ENCODE results near the gene LY6G5C.

Gene LY6G5C

DNA sequence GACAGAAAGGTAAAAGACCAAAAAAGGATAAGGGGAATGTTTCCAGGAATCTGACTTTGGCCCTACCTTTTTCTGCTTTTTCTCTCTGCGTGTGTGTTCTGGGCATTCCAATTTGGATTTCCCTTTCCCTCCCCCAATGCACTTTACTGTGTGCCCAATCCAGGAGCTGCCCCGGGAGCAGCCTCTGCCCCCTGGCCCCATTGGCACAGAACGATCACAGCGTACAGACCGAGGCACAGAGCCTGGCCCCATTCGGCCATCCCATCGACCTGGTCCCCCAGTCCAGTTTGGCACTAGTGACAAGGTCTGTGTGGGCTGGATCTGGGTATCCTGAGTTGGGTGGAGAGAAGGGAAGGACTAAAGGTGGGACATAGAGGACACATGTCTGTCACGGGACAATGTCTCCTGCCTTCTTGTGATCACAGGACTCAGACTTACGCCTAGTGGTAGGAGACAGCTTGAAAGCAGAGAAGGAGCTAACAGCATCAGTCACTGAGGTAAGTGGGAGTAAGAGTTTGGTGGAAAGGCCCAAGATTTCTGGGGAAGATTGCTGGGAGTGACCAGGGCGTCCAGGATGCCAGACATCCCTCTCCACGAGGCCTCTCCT, 45.8 kb downstream of the LY6G5C start:
- no peak for DNase-seq

DNA sequence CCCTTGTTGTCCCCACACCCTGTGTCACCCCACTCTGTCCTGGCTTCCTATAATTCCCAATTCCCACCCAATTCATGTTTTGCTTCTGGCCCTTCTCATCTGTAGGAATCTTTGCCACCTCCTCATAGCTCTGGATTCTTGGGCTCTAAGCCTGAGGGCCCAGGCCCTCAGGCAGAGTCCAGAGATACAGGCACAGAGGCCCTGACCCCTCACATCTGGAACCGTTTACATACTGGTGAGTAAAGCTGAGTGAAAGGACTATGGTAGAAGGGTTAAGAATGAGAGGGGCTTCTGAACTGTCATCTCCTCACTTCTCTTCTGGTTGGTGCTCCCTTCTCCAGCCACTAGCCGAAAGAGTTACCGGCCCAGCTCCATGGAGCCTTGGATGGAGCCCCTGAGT, 46.7 kb downstream of the LY6G5C start:
- no peak for DNase-seq

DNA sequence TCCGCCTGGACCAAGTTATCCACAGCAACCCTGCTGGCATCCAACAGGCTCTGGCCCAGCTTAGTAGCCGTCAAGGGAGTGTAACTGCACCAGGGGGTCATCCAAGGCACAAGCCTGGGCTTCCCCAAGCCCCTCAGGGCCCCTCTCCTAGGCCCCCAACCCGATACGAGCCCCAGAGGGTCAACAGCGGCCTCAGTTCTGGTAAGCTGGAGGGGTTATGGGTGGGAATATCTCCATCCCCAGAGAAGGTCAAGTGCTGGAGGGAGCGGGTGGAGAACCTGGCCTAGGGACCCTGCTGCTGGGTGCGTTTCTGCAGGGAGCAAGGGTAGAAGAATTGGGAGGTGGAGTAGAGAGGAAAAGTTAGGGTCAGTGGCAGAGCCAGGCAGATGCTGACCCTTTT, 47.4 kb downstream of the LY6G5C start:
- no peak for DNase-seq

DNA sequence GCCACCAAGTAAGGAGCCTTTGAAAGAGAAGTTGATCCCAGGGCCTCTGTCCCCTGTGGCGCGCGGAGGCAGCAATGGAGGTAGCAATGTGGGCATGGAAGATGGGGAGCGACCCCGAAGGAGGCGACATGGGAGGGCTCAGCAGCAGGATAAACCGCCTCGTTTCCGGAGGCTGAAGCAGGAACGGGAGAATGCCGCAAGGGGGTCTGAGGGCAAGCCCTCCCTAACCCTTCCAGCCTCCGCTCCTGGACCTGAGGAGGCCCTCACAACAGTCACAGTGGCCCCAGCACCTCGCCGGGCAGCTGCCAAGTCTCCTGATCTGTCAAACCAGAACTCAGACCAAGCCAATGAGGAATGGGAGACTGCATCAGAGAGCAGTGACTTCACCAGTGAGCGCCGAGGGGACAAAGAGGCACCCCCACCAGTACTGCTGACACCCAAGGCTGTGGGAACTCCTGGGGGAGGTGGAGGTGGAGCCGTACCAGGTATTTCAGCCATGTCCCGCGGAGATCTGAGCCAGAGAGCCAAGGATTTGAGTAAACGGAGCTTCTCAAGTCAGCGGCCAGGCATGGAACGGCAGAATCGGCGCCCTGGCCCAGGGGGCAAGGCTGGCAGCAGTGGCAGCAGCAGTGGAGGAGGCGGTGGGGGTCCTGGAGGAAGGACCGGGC, 48.5 kb downstream of the LY6G5C start:
- DNase-seq, result no peak

DNA sequence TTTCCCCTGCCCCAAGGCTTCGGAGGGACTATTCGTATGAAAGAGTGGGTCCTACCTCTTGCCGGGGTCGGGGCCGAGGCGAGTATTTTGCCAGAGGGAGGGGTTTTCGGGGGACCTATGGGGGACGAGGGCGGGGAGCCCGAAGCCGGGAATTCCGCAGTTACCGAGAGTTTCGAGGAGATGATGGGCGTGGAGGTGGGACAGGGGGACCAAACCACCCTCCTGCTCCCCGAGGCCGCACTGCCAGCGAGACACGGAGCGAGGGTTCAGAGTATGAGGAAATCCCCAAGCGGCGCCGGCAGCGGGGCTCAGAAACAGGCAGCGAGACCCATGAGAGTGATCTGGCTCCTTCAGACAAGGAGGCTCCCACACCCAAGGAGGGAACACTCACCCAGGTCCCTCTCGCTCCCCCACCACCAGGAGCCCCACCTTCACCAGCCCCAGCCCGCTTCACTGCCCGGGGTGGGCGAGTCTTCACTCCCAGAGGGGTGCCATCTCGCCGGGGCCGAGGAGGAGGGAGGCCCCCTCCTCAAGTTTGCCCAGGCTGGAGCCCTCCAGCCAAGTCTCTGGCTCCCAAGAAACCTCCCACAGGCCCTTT, 49.1 kb downstream of the LY6G5C start:
- no peak for DNase-seq

DNA sequence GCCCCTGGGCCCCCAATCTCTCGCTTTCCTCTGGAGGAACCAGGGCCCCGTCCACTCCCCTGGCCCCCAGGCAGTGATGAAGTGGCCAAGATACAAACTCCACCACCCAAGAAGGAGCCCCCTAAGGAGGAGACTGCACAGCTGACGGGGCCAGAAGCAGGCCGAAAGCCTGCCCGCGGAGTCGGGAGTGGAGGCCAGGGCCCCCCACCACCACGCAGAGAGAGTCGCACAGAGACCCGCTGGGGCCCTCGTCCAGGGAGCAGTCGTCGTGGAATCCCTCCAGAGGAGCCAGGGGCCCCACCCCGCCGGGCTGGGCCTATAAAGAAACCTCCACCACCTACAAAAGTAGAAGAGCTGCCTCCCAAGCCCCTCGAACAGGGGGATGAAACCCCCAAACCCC, 49.7 kb downstream of the LY6G5C start:
- DNase-seq, result no peak

DNA sequence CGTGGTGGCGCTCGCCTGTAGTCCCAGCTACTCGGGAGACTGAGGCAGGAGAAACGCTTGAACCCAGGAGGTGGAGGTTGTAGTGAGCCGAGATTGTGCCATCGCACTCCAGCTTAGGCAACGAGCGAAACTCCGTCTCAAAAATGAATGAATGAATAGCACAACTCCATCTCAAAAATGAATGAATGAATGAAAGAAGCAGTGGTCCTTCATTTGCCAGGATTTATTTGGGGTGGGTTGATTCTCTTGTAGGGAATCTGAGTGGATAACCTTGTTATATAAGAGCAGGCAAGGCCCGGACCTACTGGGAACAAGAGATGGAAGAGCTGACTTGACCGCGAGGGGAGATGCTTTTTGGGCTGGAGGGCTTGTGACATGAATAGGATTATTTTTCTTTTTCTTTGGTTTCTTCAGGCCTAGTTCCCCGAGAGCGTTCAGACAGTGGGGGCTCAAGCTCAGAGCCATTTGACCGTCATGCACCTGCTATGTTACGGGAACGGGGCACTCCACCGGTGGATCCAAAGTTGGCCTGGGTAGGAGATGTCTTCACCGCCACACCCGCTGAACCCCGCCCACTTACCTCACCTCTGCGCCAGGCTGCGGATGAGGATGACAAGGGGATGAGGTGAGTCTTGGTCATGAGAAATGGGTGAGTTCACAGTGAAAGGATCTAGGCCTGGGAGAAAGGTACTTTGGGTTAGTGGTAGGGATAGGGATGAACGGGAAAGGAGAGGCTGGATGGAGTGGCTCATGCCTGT, 50.5 kb downstream of the LY6G5C start:
- DNase-seq, result no peak

DNA sequence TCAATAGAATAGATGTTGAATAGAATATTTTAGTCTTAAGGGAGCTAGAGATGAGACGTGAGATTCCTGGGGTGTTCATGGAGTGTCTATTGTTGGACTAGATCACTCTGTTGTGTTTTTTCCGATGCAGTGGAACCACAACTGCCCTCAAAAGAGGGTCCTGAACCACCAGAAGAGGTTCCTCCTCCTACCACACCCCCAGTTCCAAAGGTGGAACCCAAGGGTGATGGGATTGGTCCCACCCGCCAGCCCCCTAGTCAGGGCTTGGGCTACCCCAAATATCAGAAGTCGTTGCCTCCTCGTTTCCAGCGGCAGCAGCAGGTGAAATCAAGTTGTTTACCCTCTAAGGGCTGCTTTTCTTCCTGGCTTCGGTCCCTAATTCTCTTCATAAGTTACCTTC, 51.9 kb downstream of the LY6G5C start:
- no peak for DNase-seq

DNA sequence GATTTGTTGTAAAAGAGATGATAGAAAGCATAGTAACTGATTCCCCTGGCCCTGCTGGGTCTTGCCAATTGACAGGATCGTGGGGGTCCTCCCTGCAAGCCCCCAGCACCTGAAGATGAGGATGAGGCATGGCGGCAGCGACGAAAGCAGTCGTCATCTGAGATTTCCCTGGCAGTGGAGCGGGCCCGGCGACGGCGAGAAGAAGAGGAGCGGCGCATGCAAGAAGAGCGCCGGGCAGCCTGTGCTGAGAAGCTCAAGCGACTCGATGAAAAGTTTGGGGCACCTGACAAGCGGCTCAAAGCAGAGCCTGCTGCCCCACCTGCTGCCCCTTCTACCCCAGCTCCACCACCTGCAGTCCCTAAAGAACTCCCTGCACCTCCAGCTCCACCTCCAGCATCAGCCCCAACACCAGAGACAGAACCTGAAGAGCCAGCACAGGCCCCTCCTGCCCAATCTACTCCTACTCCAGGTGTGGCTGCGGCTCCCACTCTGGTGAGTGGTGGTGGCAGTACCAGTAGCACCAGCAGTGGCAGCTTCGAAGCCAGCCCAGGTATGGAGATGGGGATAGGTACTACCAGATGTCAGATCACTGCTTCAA, 53.1 kb downstream of the LY6G5C start:
- DNase-seq, result no peak

DNA sequence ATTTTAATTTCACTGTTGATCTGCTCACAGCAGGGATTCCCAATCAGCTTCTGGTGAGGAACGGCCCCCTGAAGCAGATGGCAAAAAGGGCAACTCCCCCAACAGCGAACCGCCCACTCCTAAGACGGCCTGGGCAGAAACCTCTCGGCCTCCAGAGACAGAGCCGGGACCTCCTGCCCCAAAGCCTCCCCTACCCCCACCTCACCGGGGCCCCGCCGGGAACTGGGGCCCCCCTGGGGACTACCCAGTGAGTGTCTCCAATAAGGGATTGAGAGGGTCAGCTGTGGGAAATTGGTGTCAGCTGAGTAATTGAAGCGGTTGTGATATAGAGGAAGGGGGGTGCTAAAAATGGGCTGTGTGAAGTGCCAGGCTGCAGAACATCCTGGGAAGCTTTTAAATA, 53.9 kb downstream of the LY6G5C start:
- DNase-seq, result no peak
